Vagina (tissue), 2 donors: ENCODE data around the gene INHBC.

Experiments
- POLR2A ChIP-seq, 2 donors: fragments of 450-650 bp; IDR thresholded peaks; one replicate each; pipeline ENCODE4 v1.6.1; 2017; ENCODE audit warnings: antibody characterized with exemption in 2 of 2, mild to moderate bottlenecking in 2 of 2, moderate library complexity in 2 of 2
- POLR2AphosphoS5 ChIP-seq, 2 donors: sonication (generic); formaldehyde crosslinking; IDR thresholded peaks; one replicate each; pipeline ENCODE4 v1.9.0; 2017; ENCODE audit warnings: antibody characterized with exemption in 2 of 2, mild to moderate bottlenecking in 2 of 2, low read depth in 1 of 2; ENCODE audit not compliant: insufficient read depth in 1 of 2
- TF ChIP-seq, protein P1 (sequence below), 3 experiments: fragments of 450-650 bp in 2 of 3; fragments of 200-600 bp in 1 of 3; sonication (generic) in 1 of 3; IDR thresholded peaks; one replicate each; pipeline ENCODE4 v1.5.1; 2017 to 2019; ENCODE audit warnings: antibody characterized with exemption in 3 of 3, mild to moderate bottlenecking in 2 of 3, moderate library complexity in 2 of 3

DNA sequence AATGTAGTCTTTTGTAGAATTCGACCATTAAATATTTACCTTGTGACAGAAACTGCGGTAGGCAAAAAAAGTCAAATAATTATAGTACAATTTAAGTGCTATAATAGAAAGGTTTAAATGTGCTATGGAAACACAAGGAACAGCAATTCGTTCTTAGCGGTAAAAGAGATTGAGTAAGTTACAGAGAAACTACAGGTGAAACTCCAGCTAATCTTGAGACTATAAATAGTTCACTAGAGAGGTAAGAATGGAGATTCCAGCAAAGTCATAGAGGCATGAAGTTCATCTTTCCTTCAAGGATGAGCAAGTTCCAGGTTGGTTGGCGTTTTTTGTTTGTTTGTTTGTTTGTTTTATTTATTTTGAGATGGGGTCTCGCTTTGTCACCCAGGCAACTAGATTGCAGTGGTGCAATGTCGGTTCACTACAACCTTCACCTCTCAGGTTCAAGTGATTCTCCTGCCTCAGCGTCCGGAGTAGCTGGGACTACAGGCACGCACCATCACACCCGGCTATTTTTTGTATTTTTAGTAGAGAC lies 2.9 kb upstream of the INHBC start:
- TF ChIP-seq, protein P1, sequence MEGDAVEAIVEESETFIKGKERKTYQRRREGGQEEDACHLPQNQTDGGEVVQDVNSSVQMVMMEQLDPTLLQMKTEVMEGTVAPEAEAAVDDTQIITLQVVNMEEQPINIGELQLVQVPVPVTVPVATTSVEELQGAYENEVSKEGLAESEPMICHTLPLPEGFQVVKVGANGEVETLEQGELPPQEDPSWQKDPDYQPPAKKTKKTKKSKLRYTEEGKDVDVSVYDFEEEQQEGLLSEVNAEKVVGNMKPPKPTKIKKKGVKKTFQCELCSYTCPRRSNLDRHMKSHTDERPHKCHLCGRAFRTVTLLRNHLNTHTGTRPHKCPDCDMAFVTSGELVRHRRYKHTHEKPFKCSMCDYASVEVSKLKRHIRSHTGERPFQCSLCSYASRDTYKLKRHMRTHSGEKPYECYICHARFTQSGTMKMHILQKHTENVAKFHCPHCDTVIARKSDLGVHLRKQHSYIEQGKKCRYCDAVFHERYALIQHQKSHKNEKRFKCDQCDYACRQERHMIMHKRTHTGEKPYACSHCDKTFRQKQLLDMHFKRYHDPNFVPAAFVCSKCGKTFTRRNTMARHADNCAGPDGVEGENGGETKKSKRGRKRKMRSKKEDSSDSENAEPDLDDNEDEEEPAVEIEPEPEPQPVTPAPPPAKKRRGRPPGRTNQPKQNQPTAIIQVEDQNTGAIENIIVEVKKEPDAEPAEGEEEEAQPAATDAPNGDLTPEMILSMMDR (IDR thresholded peaks at IDR 0.05) = no peak
- TF ChIP-seq POLR2AphosphoS5 (IDR thresholded peaks at IDR 0.05; ENCODE audit: insufficient read depth in 1 of 2, low read depth in 1 of 2) (no peak), POLR2A (IDR thresholded peaks at IDR 0.05) (no peak)
